OCI-LY1 (cell line): ENCODE measurements around the gene DALRD3.

Source experiments
- H2AFZ ChIP-seq: fragments of 200-600 bp; sonication (generic), shearing (Covaris generic); 2 replicates; pipeline ENCODE4 v1.6.0; 2014; ENCODE audit warnings: antibody characterized with exemption, mild to moderate bottlenecking, low read length
- H3F3A ChIP-seq: fragments of 200-600 bp; sonication (generic), shearing (Covaris generic); 2 replicates; pipeline ENCODE4 v1.6.0; 2014; ENCODE audit warnings: mild to moderate bottlenecking, antibody characterized with exemption, low read length, moderate library complexity; ENCODE audit not compliant: insufficient read depth
- H3K27ac ChIP-seq: fragments of 200-600 bp; sonication (generic); 2 replicates; pipeline ENCODE4 v1.5.1; 2014; ENCODE audit warnings: low read length, mixed run types, mild to moderate bottlenecking, low read depth; ENCODE audit not compliant: poor library complexity, severe bottlenecking
- H3K27me3 ChIP-seq: fragments of 200-600 bp; sonication (generic); 2 replicates; pipeline ENCODE4 v1.6.0; 2014; ENCODE audit warnings: antibody characterized with exemption, mild to moderate bottlenecking, low read length, moderate library complexity; ENCODE audit not compliant: insufficient read depth
- H3K36me3 ChIP-seq: fragments of 200-600 bp; sonication (generic); 2 replicates; pipeline ENCODE4 v1.6.1; 2014; ENCODE audit warnings: mild to moderate bottlenecking, antibody characterized with exemption, low read length, moderate library complexity, mixed read lengths; ENCODE audit not compliant: insufficient read depth
- H3K4me1 ChIP-seq: fragments of 200-600 bp; sonication (generic); 2 replicates; pipeline ENCODE4 v1.5.1; 2014; ENCODE audit warnings: mild to moderate bottlenecking, low read length, moderate library complexity; ENCODE audit not compliant: insufficient read depth, severe bottlenecking
- H3K4me2 ChIP-seq: fragments of 200-600 bp; sonication (generic), shearing (Covaris generic); 2 replicates; pipeline ENCODE4 v1.6.1; 2014; ENCODE audit warnings: low read length
- H3K4me3 ChIP-seq: fragments of 200-600 bp; sonication (generic); 2 replicates; pipeline ENCODE4 v1.5.1; 2014; ENCODE audit warnings: low read length, low read depth, mild to moderate bottlenecking, mixed read lengths; ENCODE audit not compliant: poor library complexity, severe bottlenecking
- H3K79me2 ChIP-seq: fragments of 200-600 bp; shearing (Covaris generic); 2 replicates; pipeline ENCODE4 v1.6.1; 2016; ENCODE audit warnings: mixed run types, low read length, mixed read lengths; ENCODE audit not compliant: insufficient read depth
- H3K9ac ChIP-seq: fragments of 200-600 bp; sonication (generic), shearing (Covaris generic); 2 replicates; pipeline ENCODE4 v1.6.1; 2014; ENCODE audit warnings: mild to moderate bottlenecking, low read length, mixed read lengths
- H3K9me2 ChIP-seq: fragments of 200-600 bp; sonication (generic), shearing (Covaris generic); 2 replicates; pipeline ENCODE4 v1.6.1; 2014; ENCODE audit warnings: low read depth, mild to moderate bottlenecking, low read length, mixed read lengths
- H3K9me3 ChIP-seq: fragments of 200-600 bp; shearing (Covaris generic); 2 replicates; pipeline ENCODE4 v1.6.1; 2014; ENCODE audit warnings: low read length, mixed read lengths
- H4K20me1 ChIP-seq: fragments of 200-600 bp; sonication (generic), shearing (Covaris generic); 2 replicates; pipeline ENCODE4 v1.6.0; 2016; ENCODE audit warnings: mild to moderate bottlenecking, low read length; ENCODE audit not compliant: insufficient read depth
- EZH2 ChIP-seq: fragments of 200-600 bp; sonication (generic), shearing (Covaris generic); IDR thresholded peaks from 2 replicates; pipeline ENCODE4 v1.8.0; 2017; ENCODE audit warnings: borderline replicate concordance, mixed run types, mild to moderate bottlenecking, antibody characterized with exemption, low read length, moderate library complexity, mixed read lengths
- TF ChIP-seq, protein P1 (sequence below): fragments of 200-600 bp; sonication (generic), shearing (Covaris generic); IDR thresholded peaks from 2 replicates; pipeline ENCODE4 v1.5.1; 2017; ENCODE audit warnings: mild to moderate bottlenecking, antibody characterized with exemption, low read length, moderate library complexity, mixed read lengths

DALRD3 gene

DNA sequence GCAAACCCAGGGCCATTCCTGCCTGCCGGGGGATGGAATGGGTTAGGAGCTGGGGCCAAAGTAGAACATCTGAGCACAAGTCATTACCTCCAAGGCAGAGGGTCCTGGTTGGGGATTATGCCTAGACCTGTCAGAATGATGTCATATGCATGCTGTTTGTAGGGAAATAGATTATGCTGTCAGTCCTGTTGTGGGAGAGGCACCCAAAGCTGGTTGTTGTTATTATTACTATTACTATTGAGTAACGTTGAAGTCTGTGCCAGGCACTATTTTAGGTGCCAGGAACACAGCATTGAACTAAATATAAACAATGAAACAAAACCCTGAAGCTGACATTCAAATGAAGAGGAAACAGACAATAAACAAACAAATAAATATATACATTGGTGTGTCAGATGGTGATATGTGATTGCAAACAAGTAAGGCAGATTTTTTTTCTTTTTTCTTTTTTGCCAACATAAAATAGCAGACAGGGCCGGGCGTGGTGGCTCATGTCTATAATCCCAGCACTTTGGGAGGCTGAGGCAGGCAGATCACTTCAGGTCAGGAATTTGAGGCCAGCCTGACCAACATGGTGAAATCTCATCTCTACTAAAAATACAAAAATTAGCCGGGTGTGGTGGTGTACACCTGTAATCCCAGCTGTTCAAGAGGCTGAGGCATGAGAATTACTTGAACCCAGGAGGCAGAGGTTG lies 26.4 kb downstream of the DALRD3 start:
- H3K9me3 ChIP-seq, result no peaks in the 10 kb centered on the region
- peak overlapping the region; percentile 82; the same call in 1 of the 2 replicates for H3K9ac ChIP-seq
- no peaks in the 10 kb centered on the region for H3K27me3 ChIP-seq
- peak overlapping the region; percentile 73 for H3K27ac ChIP-seq
- H3K36me3 ChIP-seq, result peaks cover 16% of the 10 kb centered on the region; the same call in 1 of the 2 replicates
- H3K4me1 ChIP-seq, result peaks cover 24% of the 10 kb centered on the region
- H3K4me3 ChIP-seq, result peak overlapping the region; percentile 76
- peak overlapping the region; percentile 94 for H3K4me2 ChIP-seq
- no peak overlapping the region for H2AFZ ChIP-seq
- no peaks in the 10 kb centered on the region for H4K20me1 ChIP-seq
- no peaks in the 10 kb centered on the region for H3K9me2 ChIP-seq
- H3K79me2 ChIP-seq, result 0 out of 2 replicates have a peak, but pooled peaks cover 3% of the 10 kb centered on the region
- no peak for TF ChIP-seq EZH2
- TF ChIP-seq, protein P1, sequence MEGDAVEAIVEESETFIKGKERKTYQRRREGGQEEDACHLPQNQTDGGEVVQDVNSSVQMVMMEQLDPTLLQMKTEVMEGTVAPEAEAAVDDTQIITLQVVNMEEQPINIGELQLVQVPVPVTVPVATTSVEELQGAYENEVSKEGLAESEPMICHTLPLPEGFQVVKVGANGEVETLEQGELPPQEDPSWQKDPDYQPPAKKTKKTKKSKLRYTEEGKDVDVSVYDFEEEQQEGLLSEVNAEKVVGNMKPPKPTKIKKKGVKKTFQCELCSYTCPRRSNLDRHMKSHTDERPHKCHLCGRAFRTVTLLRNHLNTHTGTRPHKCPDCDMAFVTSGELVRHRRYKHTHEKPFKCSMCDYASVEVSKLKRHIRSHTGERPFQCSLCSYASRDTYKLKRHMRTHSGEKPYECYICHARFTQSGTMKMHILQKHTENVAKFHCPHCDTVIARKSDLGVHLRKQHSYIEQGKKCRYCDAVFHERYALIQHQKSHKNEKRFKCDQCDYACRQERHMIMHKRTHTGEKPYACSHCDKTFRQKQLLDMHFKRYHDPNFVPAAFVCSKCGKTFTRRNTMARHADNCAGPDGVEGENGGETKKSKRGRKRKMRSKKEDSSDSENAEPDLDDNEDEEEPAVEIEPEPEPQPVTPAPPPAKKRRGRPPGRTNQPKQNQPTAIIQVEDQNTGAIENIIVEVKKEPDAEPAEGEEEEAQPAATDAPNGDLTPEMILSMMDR, result no peak
- no peaks in the 10 kb centered on the region for H3F3A ChIP-seq

DNA sequence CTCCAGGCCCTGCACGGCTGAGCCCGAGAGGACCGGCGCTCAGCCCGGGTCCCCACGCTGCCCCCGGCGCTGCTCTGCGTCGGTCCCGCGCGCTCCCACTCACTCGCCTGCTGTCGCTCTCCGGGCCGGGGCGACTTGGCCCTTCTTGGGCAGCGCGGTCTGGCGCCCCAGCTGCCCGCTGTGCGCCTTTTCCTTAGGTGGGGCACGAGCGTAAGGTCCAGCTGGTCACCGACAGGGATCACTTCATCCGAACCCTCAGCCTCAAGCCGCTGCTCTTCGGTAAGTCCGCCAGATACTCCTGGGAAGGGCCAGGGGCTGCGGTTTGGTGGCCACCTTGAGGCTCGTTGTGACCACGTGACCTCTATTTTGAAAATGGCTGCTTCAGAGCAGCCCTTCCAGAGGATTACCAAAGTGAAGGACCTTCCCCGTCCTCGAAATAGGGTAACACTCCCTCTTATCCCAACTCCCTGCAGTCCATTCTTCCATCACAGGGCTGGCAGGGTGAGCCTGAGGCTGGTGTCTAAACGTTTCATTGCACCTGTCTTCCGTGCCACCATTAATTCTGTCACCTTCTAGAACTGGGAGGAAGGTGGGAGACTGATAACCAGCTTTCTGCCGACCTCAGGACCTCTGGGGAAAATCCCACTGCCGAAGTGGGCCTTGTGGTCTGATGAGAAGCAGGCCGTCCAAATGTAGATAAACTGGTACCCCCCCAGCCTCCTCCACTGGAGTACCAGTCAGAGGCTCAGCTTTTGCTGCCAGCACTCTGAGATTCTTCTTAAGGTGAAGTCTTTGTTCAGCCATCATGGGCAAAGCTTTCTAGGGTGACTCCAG lies 27.5 kb downstream of the DALRD3 start:
- no peaks in the 10 kb centered on the region for H3F3A ChIP-seq
- H3K9me3 ChIP-seq, result no peaks in the 10 kb centered on the region
- H2AFZ ChIP-seq, result no peak overlapping the region
- H4K20me1 ChIP-seq, result no peaks in the 10 kb centered on the region
- H3K27ac ChIP-seq, result peak overlapping the region; percentile 73
- 0 out of 2 replicates have a peak, but pooled peaks cover 3% of the 10 kb centered on the region for H3K79me2 ChIP-seq
- no peak for TF ChIP-seq EZH2
- TF ChIP-seq, protein P1, result no peak
- peaks cover 24% of the 10 kb centered on the region for H3K4me1 ChIP-seq
- no peaks in the 10 kb centered on the region for H3K9me2 ChIP-seq
- peaks cover 15% of the 10 kb centered on the region; the same call in 1 of the 2 replicates for H3K36me3 ChIP-seq
- no peaks in the 10 kb centered on the region for H3K27me3 ChIP-seq
- H3K4me2 ChIP-seq, result peak overlapping the region; percentile 94
- H3K9ac ChIP-seq, result peak overlapping the region; percentile 82
- peak overlapping the region; percentile 76 for H3K4me3 ChIP-seq

DNA sequence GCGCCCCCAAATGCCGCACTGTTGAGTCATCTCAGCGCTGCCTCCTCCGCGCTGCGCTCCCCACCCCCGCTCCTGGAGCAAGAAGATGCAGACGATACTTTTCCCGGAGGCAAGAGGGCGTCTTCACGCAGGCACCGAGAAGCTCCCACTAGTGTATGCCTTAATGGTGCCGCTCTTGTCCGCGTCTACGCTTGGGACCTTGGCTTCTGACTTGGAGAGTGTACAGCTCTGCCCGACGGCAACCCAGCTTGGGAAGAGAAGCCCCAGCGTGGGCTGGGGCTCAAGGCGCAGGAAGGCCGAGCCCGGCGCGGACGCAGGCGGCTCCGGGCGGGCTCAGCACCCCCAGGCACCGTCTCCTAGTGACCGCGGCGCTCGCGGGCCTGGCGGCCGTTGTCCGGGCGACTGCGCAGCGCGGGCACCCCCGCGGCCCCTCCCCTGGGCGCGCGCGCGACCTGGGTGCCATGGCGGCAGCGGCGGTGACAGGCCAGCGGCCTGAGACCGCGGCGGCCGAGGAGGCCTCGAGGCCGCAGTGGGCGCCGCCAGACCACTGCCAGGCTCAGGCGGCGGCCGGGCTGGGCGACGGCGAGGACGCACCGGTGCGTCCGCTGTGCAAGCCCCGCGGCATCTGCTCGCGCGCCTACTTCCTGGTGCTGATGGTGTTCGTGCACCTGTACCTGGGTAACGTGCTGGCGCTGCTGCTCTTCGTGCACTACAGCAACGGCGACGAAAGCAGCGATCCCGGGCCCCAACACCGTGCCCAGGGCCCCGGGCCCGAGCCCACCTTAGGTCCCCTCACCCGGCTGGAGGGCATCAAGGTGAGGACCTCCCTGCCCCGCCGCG lies 28.4 kb downstream of the DALRD3 start, which contains the start of gene P4HTM:
TSS of gene P4HTM (plus strand) at position 446 of the 840 bp plus-strand sequence. CDS start at position 462, 16 bp downstream.
- peak within 1 kb of the TSS; percentile 82 for H3K9ac ChIP-seq
- H4K20me1 ChIP-seq, result no peaks in the 10 kb centered on the region
- no peak within 1 kb of the TSS for H2AFZ ChIP-seq
- no peaks in the 10 kb centered on the region for H3K27me3 ChIP-seq
- 0 out of 2 replicates have a peak, but pooled peaks cover 3% of the 10 kb centered on the region for H3K79me2 ChIP-seq
- no peaks in the 10 kb centered on the region for H3F3A ChIP-seq
- peak within 1 kb of the TSS; percentile 94 for H3K4me2 ChIP-seq
- H3K36me3 ChIP-seq, result peaks cover 19% of the 10 kb centered on the region; the same call in 1 of the 2 replicates
- TF ChIP-seq, protein P1, result peak; percentile 36
- TF ChIP-seq EZH2, result no peak
- H3K27ac ChIP-seq, result peak within 1 kb of the TSS; percentile 73
- no peaks in the 10 kb centered on the region for H3K9me3 ChIP-seq
- no peaks in the 10 kb centered on the region for H3K9me2 ChIP-seq
- peak within 1 kb of the TSS; percentile 76 for H3K4me3 ChIP-seq
- H3K4me1 ChIP-seq, result peaks cover 24% of the 10 kb centered on the region
